GM21528 (cell line): Measurements from ENCODE around the gene CPM.
"Not testable (repeated sequence)": the region's sequence is repeated elsewhere in the genome, so short reads cannot be mapped to it uniquely, and the experiment has no call there.

Experiments
- ATAC-seq: cut with Tn5 transposase; IDR thresholded peaks from one replicate; pipeline ENCODE4 v1.9.1; 2021; ENCODE audit warnings: mild to moderate bottlenecking, moderate library complexity; ENCODE audit not compliant: unreplicated experiment, low FRiP score

The CPM gene

DNA sequence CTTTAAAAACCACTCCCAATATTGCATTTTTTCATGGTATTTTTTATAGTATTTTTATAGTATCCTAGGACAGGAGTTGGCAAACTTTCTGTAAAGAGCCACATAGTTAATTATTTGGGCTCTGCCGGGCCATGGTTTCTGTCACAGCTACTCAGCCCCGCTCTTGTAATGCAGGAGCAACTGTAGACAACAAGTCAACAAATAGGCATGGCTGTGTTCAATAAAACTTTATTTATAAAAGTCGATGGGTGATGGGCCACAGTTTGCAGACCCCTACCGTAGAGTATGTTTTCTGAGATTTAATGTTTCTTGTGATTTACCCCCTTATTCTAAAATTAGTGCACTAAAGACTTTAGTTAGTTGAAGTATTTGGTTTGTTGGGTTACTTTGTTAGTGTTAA, 99.5 kb downstream of the CPM start:
- ATAC-seq, result no peak

DNA sequence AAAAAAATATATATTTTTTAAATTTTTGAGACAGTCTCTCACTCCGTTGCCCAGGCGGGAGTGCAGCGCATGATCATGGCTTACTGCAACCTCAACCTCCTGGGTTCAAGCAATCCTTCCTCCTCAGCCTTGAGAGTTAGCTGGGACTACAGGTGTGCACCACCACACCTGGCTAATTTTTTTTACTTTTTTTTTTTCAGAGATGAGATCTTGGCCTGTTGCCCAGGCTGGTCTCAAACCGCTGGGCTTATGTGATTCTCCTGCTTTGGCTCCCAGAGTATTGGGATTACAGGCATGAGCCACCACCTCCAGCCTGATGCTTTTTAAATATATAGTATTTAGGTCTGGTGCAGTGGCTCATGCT, 100.5 kb downstream of the CPM start:
- no peak for ATAC-seq

DNA sequence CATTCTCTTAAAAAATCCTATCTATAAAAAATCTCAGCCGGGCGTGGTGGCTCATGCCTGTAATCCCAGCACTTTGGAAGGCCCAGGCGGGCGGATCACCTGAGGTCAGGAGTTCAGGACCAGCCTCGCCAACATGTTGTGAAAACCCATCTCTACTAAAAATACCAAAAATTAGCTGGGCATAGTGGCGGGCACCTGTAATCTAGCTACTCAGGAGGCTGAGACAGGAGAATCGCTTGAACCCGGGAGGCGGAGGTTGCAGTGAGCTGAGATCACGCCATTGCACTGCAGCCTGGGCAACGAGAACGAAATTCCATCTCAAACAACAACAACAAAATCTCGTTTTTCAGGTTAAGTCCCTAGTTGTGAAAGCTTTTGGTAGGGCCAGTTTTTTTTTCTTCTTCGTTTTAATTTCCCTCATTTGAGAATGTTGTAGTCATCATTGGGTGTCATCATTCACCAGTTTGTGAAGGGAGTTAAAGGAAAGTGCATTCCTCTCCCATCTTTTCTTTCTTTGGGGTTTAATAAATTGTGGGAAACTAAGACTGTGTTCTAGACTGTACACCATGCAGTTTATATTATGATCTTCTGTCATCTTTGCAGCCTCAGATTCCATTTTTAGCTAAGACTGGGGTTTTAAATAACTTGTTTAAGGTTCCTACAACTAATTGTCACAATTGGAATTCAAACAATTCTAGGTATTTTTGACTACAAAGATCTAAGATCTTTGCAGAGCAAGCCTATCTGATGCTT, 101.0 kb downstream of the CPM start:
- no peak for ATAC-seq

DNA sequence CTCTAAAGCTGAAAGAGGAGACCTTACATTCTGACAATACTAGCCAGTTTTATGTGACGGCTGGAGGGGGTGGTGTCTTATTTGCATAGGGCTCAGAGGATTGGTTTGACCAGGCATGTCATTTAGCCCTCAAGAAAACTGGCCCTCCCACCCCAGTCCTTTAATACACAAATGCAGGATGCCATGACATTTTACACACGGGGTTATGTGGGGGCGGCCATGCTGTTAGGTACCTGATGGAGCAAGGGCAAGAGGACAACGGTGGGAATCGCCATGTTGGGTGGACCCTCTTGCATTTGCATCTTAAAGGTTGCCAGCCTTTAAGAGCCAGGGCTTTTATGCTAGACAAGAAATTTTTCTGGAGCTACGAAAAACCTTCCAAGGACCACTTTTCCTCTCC, 101.7 kb downstream of the CPM start:
- ATAC-seq, result no peak

DNA sequence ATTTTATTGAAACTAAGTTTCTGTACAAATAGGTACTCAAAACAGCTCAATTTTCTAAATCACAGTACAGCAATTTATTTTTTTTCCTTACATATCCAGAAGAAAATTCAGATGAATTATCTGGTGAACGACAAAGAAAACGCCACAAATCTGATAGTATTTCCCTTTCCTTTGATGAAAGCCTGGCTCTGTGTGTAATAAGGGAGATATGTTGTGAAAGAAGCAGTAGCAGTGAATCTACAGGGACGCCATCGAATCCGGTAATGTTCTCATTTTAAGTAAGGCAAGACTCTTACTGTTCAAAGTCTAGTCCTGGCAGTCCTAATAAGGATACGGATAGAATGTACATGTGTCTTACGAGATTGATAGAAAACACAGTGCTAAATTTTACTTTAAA, 104.3 kb downstream of the CPM start:
- no peak for ATAC-seq

DNA sequence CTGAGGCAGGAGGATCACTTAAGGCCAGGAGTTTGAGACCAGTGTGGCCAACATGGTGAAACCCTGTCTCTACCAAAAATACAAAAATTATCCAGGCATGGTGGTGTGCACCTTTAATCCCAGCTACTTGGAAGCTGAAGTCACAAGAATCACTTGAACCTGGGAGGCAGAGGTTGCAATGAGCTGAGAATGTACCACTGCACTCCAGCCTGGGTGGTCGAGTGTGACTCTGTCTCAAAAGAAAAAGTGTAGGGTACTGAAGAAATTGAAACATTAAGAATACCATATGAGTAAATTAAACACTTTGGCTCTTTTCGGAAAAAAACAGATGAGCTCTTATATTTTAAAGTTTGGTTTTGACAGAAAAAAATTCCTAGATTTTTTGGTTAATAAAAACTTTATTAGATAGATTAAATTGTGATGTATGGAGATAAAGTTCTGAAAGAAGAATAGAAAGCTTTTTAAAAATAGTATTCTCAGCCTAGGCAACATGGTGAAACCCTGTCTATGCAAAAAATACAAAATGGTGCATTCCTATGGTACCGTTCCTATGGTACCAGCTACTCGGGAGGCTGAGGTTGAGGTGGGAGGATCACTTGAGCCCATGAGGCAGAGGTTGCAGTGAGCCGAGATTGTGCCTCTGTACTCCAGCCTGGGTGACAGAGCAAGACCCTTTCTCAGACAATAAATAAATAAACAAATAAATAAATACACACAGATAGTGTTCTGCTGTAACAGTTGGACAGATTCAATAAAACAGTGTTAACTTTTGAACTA, 104.9 kb downstream of the CPM start:
- no peak for ATAC-seq

DNA sequence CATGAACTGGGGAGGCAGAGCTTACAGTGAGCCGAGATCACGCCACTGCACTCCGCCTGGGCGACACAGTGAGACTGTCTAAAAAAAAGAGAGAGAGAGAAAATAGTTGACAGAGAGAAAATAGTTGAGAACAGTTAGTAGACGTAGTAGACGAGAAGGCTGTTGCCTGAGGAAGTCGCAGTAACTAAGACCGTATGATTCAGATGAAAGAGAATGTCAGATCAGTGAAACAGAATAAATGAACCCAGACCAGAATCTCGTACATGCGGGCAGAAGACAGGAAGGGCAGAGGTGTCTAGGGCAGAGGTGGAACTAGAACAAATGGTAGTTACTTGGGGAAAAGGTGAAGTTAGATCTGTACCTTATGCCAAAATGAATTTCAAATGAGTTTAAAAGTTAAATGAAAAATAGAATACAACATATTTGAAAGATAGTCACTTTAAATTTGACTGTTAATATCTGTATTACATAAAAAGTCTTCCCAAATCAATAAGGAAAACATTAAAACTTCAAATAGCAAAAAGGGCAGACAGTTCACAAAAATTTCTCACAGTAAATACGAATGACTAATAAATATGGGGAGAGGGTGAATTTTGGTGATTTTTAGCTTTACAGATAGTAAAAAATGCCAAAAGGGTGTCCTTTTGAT, 107.3 kb downstream of the CPM start:
- ATAC-seq, result no peak

DNA sequence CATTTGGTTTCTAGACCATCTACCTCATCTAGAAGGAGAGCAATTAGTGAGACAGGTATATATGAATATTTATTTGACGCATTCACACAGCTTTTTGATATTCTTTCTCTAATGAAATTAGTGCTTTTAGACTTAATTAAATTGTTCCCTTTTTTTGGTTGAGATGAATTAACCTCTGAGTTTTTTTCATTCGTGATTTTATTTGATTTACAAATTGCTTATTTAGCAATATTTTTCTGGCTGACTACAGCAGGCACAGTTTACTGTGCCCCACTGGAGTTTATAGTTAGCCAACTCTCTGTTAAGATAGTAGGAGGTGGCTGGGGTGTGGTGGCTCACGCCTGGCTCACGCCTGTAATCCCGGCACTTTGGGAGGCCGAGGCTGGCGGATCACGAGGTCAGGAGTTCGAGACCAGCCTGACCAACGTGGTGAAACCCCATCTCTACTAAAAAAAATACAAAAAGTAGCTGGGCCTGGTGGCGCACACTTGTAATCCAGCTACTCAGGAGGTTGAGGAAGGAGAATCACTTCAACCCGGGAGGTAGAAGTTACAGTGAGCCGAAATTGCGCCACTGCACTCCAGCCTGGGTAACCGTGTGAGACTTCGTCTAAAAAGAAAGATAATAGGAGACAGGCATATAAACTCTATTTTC, 108.2 kb downstream of the CPM start:
- ATAC-seq, result no peak

DNA sequence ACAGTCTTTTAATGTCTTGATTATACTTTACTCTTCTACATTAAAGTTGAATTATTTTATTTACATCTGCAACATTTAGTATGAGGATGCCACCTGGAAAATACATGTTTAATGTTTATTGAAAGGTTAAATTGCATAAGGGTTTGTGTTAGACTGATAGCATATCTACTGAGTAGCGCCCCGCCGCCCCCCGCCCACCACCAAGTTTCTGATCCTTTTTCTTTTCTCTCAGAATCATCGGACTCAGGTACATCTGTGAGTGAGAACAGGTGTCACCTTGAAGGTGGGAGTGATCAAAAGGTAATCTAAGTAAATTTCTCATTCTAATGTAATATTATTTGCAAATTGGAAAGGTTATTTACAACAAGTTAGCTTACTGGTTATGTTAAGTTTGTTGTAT, 108.8 kb downstream of the CPM start:
- no peak for ATAC-seq

DNA sequence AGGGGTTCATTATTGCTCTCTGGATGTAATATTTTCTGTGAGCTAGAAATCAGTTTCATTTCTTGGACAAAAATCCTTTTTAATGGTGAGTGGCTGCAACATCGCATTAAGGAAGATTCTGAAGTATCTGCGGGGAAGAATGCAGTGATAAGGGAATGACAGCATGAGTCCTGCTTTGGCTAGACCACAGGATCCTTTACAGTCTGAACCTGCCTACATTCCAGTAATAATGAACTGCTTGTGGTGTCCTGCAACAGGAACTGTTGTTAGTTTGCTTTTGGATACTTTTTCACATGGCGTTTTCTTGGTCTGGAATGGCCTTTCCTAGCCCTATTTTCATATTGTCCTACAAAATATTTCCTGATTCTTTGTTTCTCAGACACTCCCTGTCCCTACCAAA, 109.3 kb downstream of the CPM start:
- ATAC-seq, result no peak

DNA sequence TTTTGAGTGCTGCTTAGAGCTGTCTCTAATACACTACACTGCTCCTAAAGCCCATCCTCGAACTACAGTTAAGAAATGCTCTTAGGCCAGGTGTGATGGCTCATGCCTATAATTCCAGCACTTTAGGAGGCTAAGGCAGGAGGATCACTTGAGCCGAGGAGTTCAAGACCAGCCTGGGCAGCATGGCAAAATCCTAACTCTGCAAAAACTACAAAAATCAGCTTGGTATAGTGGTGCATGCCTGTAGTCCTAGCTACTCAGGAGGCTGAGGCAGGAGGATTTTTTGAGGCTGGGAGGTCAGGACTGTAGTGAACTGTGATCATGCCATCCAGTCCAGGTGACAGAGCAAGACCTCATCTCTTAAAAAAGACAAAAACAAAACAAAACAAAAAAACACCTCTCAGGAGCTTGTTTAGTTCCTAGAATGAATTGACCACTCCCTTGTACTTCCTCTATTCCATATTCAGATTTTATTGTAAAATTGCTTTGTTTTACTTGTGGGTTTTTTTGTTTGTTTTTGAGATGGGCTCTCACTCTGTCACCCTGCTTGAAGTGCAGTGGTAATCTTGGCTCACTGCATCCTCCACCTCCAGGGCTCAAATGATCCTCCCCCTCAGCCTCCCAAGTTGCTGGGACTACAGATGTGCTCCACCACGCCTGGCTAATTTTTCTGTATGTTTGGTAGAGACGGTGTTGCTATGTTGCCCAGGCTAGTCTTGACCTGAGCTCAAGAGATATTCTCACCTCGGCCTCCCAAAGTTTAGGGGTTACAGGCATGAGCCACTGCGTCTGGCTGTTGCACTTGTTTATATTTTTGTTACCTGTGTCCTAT, 111.4 kb downstream of the CPM start:
- no peak for ATAC-seq

DNA sequence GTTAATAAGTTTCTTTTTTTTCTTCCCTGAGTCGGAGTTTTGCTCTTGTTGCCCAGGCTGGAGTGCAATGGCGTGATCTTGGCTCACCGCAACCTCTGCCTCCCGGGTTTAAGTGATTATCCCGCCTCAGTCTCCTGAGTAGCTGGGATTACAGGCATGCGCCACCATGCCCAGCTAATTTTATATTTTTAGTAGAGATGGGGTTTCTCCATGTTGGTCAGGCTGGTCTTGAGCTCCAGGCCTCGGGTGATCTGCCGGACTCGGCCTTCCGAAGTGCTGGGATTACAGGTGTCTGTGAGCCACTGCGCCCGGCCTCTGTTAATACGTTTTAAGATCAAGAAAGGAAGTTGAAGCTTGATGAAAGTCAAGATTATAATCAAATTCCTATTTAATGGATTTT, 113.5 kb downstream of the CPM start:
- ATAC-seq, result not testable (repeated sequence)

DNA sequence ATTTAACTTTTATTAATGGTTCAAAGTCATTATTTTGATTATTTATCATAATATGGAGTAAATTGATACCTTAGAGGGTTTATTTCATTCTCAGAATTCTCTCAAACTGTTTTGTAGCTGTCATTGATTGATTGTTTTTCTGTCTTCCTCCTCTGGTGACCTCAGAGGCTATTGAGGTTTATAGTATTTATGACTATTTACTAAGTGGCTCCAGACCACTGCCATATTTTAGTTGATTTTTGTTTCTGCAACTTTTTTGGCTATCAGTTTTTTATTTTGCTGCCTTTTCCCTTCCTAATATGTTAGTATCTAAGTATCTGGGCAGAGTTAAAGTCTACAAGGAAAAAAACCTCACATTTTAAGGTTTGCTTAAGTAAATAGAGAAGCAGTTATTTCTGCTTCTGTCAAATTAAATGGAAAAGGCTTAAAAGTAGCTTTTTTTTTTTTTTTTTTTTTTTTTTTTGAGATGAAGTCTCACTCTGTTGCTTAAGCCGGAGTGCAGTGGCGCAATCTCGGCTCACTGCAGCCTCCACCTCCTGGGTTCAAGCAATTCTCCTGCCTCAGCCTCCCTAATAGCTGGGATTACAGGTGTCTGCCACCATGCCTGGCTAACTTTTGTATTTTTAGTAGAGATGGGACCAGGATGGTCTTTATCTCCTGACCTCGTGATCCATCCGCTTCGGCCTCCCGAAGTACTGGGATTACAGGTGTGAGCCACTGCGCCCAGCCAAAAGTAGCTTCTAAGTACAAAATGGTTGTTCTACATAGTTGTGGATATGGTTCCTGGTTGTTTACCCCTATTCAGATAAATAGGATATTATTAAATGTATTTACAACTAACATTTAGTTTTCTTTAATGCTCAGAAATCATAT, 116.8 kb downstream of the CPM start:
- no peak for ATAC-seq

DNA sequence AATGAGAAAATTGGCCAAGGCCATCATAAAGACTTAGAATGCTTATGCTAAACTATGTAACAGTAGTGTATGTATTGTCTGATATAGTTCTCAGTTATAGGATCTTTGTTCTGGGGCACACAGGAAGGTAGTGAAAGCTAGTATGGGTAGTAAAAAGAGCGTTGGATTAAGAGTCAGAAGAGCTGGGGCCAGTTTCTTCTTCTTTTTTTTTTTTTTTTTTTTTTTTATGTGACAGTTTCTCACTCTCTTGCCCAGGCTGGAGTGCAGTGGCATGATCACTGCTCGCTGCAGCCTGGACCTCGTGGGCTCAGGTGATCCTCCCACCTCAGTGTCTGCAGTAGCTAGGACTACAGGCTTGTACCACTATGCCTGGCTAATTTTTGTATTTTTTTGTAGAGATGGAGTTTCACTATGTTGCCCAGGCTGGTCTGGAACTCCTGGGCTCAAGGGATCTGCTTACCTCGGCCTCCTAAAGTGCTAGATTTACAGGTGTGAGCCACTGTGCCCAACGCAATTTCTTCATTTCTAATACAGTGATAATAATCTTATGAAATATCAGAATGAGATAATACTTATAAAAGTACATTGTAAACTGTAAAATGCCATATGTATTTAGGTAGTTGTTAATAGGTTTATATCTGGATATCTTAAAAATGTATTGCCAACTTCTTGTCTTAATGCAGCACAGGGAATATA, 117.6 kb downstream of the CPM start:
- no peak for ATAC-seq

DNA sequence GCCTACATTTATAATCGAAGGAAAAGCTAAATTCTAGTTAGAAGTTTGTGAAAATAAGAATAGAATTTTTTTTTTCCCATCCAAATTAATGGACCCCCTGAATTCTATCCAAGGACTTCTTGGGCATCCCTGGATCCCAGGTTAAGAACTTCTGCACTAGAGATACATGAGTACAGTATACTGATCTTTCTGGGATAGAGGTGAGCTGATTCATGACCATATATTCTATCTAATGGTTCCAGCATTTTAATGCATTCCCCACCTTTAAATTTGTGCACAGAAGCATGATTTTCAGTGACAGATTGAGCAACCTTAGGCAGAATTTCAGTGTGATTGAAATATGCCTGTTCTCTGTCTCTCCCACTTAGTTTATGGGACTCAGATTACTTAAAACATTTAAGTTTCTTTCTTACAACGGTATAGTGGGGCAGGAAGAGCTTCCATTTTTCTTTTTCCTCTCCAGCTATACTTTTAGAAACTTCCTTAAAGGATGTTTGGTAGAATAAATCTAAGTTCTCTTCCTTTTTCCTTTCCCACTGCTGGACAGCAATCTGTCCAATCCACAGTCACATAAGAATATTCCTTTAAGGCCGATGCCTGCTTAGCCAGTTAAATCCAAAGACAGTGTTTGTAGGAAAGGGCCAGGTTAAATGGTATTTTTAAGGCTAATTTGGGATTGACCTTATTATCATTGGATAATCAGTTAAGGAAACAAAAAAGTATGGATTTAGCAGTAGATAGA, 118.3 kb downstream of the CPM start:
- no peak for ATAC-seq

DNA sequence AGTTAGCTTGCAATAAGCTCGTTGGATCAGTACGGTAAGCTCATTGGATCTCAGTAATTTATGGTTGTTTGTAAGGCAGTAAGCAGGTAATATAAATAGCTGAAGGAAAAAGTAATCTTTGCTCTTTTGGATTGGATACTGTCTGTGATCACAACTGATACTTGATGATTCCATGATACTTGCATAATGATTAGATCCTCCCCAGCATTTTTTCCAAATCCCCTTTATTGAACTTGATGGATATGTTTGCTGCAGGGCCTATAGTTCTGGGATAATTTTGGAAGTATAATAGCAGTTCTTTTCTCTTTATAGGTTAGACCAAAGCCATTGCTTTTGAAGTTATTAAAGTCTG, 119.8 kb downstream of the CPM start:
- ATAC-seq, result no peak

DNA sequence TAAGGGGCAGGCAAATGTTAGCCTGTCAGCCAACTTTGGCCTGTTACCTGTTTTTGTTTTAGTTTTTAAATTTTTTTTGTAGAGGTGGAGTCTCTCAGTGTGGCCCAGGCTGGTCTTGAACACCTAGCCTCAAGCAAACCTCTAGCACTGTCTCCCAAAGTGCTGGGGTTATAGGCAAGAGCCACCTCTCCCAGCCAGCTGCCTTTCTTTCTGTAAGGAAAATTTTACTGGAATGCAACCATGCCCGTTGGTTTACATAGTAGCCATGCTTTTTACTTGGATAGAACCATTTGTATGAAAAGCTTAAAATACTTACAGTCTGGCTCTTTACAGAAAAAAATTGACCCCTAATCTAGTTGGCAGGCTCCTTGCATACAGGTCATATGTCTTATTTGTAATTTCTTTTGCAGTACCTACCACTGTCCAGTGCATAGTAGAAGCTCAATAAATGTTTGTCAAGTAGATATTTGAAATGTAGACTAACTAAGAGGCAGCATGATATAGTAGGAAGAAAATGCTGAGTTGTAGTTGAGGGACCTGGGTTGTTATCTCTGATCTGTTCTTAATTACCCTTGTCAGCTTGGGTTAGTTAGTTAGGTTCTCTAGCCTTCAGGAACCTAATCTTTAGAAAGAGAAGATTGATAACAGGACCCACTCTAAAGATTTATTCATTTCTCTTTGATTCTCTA, 120.3 kb downstream of the CPM start:
- ATAC-seq, result no peak

DNA sequence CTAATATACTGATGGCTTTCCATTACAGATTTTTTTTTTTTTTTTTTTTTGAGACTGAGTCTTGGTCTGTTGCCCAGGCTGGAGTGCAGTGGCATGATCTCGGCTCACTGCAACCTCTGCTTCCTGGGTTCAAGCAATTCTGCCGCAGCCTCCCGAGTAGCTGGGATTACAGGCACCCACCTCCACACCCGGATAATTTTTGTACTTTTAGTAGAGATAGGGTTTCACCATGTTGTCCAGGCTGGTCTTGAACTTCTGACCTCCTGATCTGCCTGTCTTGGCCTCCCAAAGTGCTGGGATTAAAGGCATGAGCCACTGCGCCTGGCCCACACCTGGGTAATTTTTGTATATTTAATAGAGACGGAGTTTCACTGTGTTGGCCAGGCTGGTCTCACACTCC, 121.4 kb downstream of the CPM start:
- ATAC-seq, result not testable (repeated sequence)
